Heart left ventricle (tissue), 13 donors: ENCODE measurements around the gene SMC1B.

Experiments
- POLR2A ChIP-seq, 2 donors: fragments of 450-650 bp; IDR thresholded peaks; one replicate each; pipeline ENCODE4 v1.6.1; 2017; ENCODE audit warnings: antibody characterized with exemption in 2 of 2, mild to moderate bottlenecking in 2 of 2, moderate library complexity in 2 of 2
- TF ChIP-seq, protein P1 (sequence below), 12 donors: fragments of 200-600 bp; sonication (generic) in 4 of 12; IDR thresholded peaks; one replicate each; pipeline versions ENCODE4 v1.5.0 to v1.8.0; 2018 to 2022; ENCODE audit warnings: antibody characterized with exemption in 12 of 12, mild to moderate bottlenecking in 5 of 12
- donor health status: ischemic (EF 13 %, LVEDD 7.1; RV severe dilation, severe dysfunction).
- donor health status: DM: no; HTN: yes; CAD: no.
- donor health status: DM: no; HTN: no; CAD: no.
- donor health status: ischemic (EF 25% LVEDD 6.9; RV normal size, moderate dysfunction).
- donor health status: ischemic (EF 25% LVEDD 5.7; RV mildly dilated, moderate dysfunction).
- donor health status: ischemic (EF 35%, LVEDD 5.7; RV mildly dilated, moderate dysfunction).
- donor health status: nonischemic (EF 11% LVEDD 7.7; RV severe dilation, severe dysfunction).
- donor health status: DM: yes; HTN: yes; CAD: no.
- donor health status: PGD.
- donor health status: ischemic (EF 29% LVEDD 5.4; RV normal size, mild dysfunction).
- donor health status: nonischemic (EF 23%, LVEDD 6.1; RV moderate dilation, normal function).

GRCh38 chr22:45304971-45305370 is 108.4 kb downstream of the SMC1B start:
- TF ChIP-seq, protein P1, sequence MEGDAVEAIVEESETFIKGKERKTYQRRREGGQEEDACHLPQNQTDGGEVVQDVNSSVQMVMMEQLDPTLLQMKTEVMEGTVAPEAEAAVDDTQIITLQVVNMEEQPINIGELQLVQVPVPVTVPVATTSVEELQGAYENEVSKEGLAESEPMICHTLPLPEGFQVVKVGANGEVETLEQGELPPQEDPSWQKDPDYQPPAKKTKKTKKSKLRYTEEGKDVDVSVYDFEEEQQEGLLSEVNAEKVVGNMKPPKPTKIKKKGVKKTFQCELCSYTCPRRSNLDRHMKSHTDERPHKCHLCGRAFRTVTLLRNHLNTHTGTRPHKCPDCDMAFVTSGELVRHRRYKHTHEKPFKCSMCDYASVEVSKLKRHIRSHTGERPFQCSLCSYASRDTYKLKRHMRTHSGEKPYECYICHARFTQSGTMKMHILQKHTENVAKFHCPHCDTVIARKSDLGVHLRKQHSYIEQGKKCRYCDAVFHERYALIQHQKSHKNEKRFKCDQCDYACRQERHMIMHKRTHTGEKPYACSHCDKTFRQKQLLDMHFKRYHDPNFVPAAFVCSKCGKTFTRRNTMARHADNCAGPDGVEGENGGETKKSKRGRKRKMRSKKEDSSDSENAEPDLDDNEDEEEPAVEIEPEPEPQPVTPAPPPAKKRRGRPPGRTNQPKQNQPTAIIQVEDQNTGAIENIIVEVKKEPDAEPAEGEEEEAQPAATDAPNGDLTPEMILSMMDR (IDR thresholded peaks at IDR 0.05) = no peak
- no peak for TF ChIP-seq POLR2A (IDR thresholded peaks at IDR 0.05)
